Measurements from ENCODE around the gene GRXCR1.

The GRXCR1 gene

GRCh38 chr4:42892413-42892812, at the start of gene GRXCR1:
GRXCR1 (plus strand) TSS chr4:42892713; CDS start chr4:42893267, 554 bp downstream.
- no peak for DNase-seq

- no peak for DNase-seq
These were observed 48.8 kb upstream of the GRXCR1 start for GRCh38 chr4:42843694-42844093.

DNA sequence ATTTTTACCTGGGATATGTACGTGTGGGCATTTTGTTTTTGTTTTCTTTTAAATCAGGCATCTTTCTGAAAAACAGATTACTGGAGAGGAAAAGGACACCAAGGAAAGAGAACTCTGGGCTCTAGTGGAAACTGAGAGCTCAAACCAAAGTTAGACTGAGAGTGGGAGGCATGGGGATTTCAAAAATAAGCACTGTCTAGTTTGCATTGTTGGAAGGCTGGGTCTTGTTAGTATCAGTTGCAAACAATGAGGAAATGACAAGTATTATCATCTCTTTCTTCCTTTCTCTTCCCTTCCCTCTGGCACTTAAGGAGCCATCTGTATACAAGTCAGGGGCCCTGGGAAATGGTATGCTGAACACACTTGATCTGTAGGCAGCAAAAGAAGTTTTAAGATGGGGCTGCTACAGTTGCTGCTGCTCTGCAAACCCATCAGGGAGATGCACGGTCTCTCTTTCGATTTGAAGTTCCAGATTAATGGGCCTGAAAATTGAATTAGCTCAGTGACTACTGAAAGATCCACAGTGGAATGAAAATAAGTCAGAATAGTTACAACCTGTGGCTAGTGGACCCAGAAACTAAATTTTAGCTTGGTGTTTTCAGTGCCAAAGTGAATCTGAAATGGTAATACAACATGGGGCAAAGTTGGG, 48.0 kb upstream of the GRXCR1 start:
- DNase-seq: no peak

GRCh38 chr4:42845586-42845985, 46.9 kb upstream of the GRXCR1 start:
- no peak for DNase-seq

DNA sequence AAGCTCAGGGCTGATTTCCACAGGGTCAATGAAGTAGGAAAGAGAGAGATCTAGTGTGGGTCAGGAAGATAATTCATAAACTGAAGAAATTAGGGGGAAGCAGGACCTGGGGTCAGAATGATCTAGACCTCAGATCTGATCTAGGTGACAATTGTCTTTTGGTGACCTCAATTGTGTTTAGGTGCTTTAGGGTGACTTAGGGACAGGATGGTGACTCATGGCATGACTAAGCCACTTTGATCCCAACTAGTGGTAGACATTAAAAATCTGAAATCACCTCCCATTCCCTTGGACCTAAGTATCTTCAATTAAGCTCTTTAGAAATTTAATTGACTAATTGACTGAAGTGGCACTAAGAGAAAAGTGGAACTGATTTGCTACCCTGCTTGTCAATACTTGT, 36.7 kb upstream of the GRXCR1 start:
- no peak for DNase-seq

DNA sequence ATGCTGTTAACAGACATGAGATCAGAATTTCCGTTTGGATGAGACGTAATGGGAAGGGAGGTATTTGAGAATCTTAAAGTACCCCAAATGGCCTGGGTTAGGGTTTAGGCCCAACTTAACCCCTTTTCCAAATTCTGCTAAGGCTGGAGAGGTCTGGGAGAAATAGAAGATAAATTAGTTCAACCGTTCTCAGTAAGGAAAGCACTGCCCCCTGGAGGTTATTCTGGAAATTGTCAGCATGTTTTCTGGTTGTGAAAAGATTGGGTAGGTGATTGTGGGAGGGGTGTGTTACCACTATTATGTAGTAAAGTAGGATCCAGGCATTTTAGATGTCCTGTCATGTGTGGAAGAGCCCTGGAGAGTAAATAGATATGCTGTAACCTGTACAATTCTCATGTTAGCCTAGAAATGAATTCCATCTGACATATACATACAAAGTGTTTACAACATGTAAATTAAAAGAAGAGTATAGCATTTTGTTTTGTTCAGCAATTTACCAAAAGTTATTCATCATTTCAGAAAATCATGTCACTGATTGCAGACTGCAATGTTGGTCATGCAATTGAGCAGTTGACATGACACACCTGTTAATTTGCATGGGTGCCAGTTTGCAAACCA, 26.8 kb upstream of the GRXCR1 start:
- DNase-seq: peak in 5 of 14 donors; percentile 0 to 20 (median 6)

DNA sequence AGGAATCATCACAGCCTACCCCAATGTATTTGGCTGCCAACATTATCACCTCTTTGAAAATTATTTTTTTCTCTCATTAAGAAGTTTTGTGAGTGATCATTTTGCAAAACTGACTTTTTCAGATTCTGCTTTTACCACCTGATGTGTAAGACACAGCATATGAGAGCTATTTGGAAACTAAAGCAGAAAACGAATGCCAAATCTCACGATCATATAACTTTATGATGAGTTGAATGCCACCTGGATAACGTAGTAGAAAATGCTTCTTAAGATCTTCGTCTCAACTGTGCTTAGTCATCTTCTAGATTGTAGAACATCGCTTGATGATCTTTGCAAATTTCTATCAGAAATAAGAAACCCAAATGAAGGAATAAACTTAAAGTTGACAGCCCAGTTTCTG, 21.3 kb upstream of the GRXCR1 start:
- no peak for DNase-seq

- DNase-seq: peak in 1 of 14 donors; percentile 0
These were observed 20.7 kb upstream of the GRXCR1 start for GRCh38 chr4:42871671-42872290.

DNA sequence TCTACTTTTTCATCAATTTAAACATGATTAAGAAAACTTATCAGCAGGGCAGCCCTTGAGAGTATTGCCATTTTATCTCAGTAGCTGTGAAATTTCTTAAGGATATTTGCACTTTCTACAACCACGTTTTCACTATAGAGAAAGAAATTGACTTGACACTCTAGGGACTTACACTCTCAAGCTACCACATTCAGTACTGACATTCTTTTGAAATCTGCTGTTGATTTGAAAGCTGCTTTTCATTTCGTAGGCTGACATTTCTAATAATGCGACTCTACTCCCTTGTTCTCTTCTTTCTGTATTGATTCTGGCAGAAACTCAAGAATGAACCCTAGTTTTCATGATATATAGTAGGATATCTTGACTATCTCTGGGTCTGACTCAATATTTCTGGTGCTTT, 13.7 kb upstream of the GRXCR1 start:
- no peak for DNase-seq

GRCh38 chr4:42881253-42881652, 11.3 kb upstream of the GRXCR1 start:
- no peak for DNase-seq

DNA sequence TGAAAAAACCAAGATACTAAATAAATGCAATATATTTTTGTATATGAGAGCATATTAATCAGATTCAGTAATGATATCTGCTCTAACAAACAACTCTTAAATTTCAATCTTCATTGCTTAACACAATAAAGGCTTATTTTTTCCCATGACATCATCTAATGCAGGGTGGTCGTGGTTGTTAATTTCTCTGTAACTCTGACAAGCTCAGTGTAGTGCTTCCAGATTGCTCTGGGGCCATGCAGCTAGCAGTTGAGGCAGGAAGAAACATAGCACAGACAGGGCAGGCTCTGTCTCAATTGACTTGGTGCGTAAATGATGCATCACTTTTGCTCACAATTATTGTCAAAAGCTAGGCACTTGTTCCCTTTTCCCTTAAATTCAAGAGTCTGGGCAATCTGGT, 869 bp upstream of the GRXCR1 start:
- no peak for DNase-seq

GRCh38 chr4:42895452-42895851, 2.9 kb downstream of the GRXCR1 start:
- DNase-seq: no peak

GRCh38 chr4:42904986-42905385, 12.5 kb downstream of the GRXCR1 start:
- peak in 6 of 14 donors; percentile 2 to 87 (median 20) for DNase-seq

- DNase-seq: no peak
These were observed 13.1 kb downstream of the GRXCR1 start for GRCh38 chr4:42905591-42905990.

- DNase-seq: no peak
These were observed 13.8 kb downstream of the GRXCR1 start for GRCh38 chr4:42906341-42906740.

DNA sequence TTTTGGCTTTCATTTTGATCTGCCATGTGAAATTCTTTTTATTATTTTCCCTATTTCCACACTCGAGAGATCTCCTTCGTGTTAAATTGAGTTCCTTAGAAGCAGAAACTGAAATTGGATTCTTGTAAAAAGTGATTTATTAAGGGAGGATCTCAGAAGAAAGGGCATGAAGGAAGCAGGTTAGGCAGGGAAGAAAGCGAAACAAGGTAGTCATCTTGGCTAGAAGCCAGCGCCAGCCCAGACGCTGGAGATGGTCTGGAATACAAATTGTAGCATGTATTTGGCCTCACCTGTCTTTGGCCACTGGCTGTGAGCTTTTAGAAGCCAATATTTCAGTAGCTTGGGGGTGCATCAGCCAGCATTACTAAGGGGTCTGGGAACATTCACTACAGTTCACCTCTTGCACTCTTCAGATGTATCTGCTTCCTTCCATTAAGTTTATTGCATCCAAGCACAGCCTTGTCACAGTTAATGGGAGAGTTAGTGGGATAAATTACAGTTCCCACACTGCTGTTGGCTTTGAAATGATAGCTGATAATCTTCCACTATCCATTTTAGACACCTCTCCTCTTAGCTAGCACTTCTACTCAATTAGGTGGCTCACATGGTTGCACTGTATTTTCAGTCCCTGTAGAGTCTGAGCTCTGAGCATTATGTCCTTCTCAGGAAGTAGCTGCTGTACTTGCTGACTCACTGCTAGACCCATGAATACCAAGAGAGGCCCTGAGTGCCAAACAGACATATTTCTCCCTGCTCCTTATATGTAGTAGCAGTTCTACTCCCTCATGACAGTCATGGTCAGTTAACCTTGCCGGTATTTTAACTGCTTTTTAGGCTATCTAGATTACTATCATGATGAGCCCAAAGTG, 14.6 kb downstream of the GRXCR1 start:
- no peak for DNase-seq

- no peak for DNase-seq
These were observed 17.9 kb downstream of the GRXCR1 start for GRCh38 chr4:42910459-42910858.

GRCh38 chr4:42914937-42915336, 22.4 kb downstream of the GRXCR1 start:
- no peak for DNase-seq

GRCh38 chr4:42915484-42915883, 23.0 kb downstream of the GRXCR1 start:
- no peak for DNase-seq

DNA sequence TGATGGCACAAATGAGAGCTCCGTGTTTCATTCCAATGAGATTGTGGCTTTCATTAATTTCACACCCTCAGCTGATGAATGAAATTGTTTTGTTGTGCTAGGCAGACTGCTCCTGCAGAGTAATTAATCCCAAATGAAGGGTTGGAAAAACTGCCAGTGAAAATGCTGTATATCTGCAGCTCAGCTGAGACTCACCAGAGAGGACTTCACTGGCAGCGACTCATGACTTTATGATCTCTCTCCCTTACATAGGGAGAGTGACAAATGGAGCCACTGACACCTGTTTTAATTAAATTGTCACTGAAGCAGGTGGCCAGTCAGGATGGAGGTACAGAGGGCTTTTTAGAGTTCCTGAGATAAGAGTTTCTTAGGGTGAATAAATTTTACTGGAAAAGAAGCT, 24.8 kb downstream of the GRXCR1 start:
- peak in 1 of 14 donors; percentile 26 for DNase-seq

GRCh38 chr4:42923431-42923830, 30.9 kb downstream of the GRXCR1 start:
- DNase-seq: peak in 1 of 14 donors; percentile 13

DNA sequence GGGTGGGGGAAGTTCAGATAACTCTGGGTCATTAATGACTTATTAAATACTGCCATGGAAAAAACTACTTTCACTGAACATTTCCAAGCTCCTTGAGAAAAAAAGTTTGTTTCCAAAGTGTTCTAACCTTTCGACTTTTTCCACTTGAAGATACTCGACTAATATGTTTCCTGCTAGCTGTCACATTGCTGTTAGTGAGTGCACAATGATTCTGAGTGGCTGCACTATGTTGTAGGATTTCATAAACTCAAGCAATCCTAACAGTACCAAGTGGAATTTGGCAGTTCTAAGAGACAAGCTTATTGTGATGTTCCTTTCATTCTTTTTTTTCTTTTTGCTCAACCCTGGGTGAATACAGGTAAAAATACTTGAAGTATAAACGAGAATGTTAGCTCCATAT, 33.4 kb downstream of the GRXCR1 start:
- DNase-seq: no peak

GRCh38 chr4:42927946-42928345, 35.4 kb downstream of the GRXCR1 start:
- DNase-seq: no peak
